Lung (tissue), 12 donors: ENCODE results near the gene TNFRSF4. TPM values are rescaled to one million over a fixed set of nuclear protein-coding genes. Genes with fewer than 3 reads are reported as not detected.
A peak's percentile ranks its signal among the peaks of the same experiment; 100 is the strongest.

ENCODE experiments used
- ATAC-seq: fragments of 200-7000 bp; cut with Tn5 transposase; one replicate; pipeline ENCODE4 v1.9.1; 2020; ENCODE audit warnings: moderate number of reproducible peaks; ENCODE audit not compliant: insufficient read depth, low FRiP score
- DNase-seq, 3 donors: peaks; one replicate each; pipeline ENCODE4 v3.0.0-alpha.2; 2013 to 2017
- H3K27ac ChIP-seq, 2 donors: one replicate each; pipeline ENCODE4 v1.5.1; 2013; ENCODE audit warnings: mild to moderate bottlenecking in 2 of 2, moderate library complexity in 2 of 2, control low read depth in 1 of 2, inconsistent platforms in 1 of 2, low read depth in 1 of 2, low read length in 1 of 2
- H3K27me3 ChIP-seq, 3 donors: one replicate each; pipeline ENCODE4 v1.5.1; 2013; ENCODE audit warnings: low read length in 2 of 3; ENCODE audit not compliant: control insufficient read depth in 3 of 3, insufficient read depth in 3 of 3
- H3K36me3 ChIP-seq, 4 donors: one replicate each; pipeline ENCODE4 v1.5.1; 2013; ENCODE audit warnings: low read length in 4 of 4, mild to moderate bottlenecking in 1 of 4, moderate library complexity in 1 of 4; ENCODE audit not compliant: control insufficient read depth in 4 of 4, insufficient read depth in 4 of 4
- H3K4me1 ChIP-seq, 5 donors: one replicate each; pipeline ENCODE4 v1.5.1; 2013; ENCODE audit warnings: low read length in 5 of 5, mild to moderate bottlenecking in 2 of 5, moderate library complexity in 1 of 5; ENCODE audit not compliant: control insufficient read depth in 5 of 5, insufficient read depth in 5 of 5
- H3K4me3 ChIP-seq: one replicate; pipeline ENCODE4 v1.5.1; 2013; ENCODE audit warnings: mild to moderate bottlenecking, control low read depth, moderate library complexity
- H3K9ac ChIP-seq, 2 donors: one replicate each; pipeline ENCODE4 v1.5.1; 2013; ENCODE audit warnings: low read length in 2 of 2, control low read depth in 1 of 2; ENCODE audit not compliant: insufficient read depth in 1 of 2
- H3K9me3 ChIP-seq, 4 donors: one replicate each; pipeline ENCODE4 v1.5.1; 2013; ENCODE audit warnings: low read length in 3 of 4, mild to moderate bottlenecking in 1 of 4, moderate library complexity in 1 of 4; ENCODE audit not compliant: control insufficient read depth in 4 of 4, insufficient read depth in 3 of 4
- CTCF ChIP-seq: IDR thresholded peaks from 2 replicates; pipeline ENCODE4 v1.5.1; 2012; ENCODE audit warnings: mild to moderate bottlenecking; ENCODE audit errors: control extremely low read depth, extremely low read depth
- WGBS, 2 donors: extraction: QIAGEN DNeasy Blood & Tissue Kit; methylation state at CpG; one replicate each; pipeline ENCODE4 v1.1.7; 2013; 5-methylcytosine and 5-hydroxymethylcytosine counted together
- polyA plus RNA-seq, 2 donors: library from polyadenylated mRNA; stranded (reverse); fragments of 200-250 nt; gene quantifications; one replicate each; pipeline ENCODE4 v1.2.1, GENCODE V29; 2013
- total RNA-seq, 2 donors: library from RNA; depleted of rRNA in 1 of 2; stranded (reverse); fragments of >200 nt in 1 of 2; gene quantifications; one replicate each; pipeline ENCODE4 v1.2.1, GENCODE V29; 2014 to 2021
- donor health status: control.
- donor health status: control.
- donor health status: Bipolar disorder and iron deficiency.
- donor health status: healthy.
- donor health status: DM: yes; HTN: yes; CAD: no.

The TNFRSF4 gene
- total and polyA plus RNA-seq, 4 donors = 3.6 to 11.3 (median 6.9) TPM

GRCh38 chr1:1205769-1206375 is 8.1 kb downstream of the TNFRSF4 start:
- TF ChIP-seq CTCF = no peak
- Histone ChIP-seq H3K9me3 (no peaks in the 10 kb centered on the region), H3K27ac (no peak overlapping the region), H3K36me3 (no peaks in the 10 kb centered on the region), H3K27me3 (peaks cover 4 to 21% (median 10%) of the 10 kb centered on the region in 3 donors), H3K4me3 (no peak overlapping the region), H3K4me1 (peaks cover 0 to 13% (median 0%) of the 10 kb centered on the region in 5 donors), H3K9ac (no peak overlapping the region)
- 18 to 26% methylated on average over 30 to 31 of the region's 31 CpGs for WGBS, 2 donors
- DNase-seq (peak in 1 of 3 donors; percentile 13), ATAC-seq (no peak)

- H3K4me3 ChIP-seq = no peak overlapping the region
- DNase-seq (peak in 1 of 3 donors; percentile 13), ATAC-seq (no peak)
- H3K9me3 ChIP-seq = no peaks in the 10 kb centered on the region
- no peak for TF ChIP-seq CTCF
- H3K9ac ChIP-seq = no peak overlapping the region
- H3K27me3 ChIP-seq = peaks cover 4 to 22% (median 10%) of the 10 kb centered on the region in 3 donors
- H3K36me3 ChIP-seq = no peaks in the 10 kb centered on the region
- 89 to 90% methylated on average over 19 of the region's 19 CpGs for WGBS, 2 donors
- no peak overlapping the region for H3K27ac ChIP-seq
- H3K4me1 ChIP-seq = peaks cover 0 to 13% (median 0%) of the 10 kb centered on the region in 5 donors
These were observed 8.8 kb downstream of the TNFRSF4 start for GRCh38 chr1:1204998-1205768.

- 89 to 94% methylated on average over 6 to 8 of the region's 8 CpGs for WGBS, 2 donors
- TF ChIP-seq CTCF = no peak
- peaks cover 0 to 13% (median 0%) of the 10 kb centered on the region in 5 donors for H3K4me1 ChIP-seq
- H3K4me3 ChIP-seq = no peak overlapping the region
- H3K9ac ChIP-seq = no peak overlapping the region
- H3K27me3 ChIP-seq = peaks cover 4 to 26% (median 10%) of the 10 kb centered on the region in 3 donors
- H3K9me3 ChIP-seq = no peaks in the 10 kb centered on the region
- H3K36me3 ChIP-seq = no peaks in the 10 kb centered on the region
- DNase-seq (no peak), ATAC-seq (no peak)
- H3K27ac ChIP-seq = no peak overlapping the region
These were observed 9.5 kb downstream of the TNFRSF4 start for GRCh38 chr1:1204425-1204920.
